IMR-90 (cell line): ENCODE measurements around the gene HECTD2. TPM values are rescaled to one million over a fixed set of nuclear protein-coding genes. Genes with fewer than 3 reads are reported as not detected.

Source experiments
- ATAC-seq: fragments of 200-7000 bp; cut with Tn5 transposase; 2 replicates; pipeline ENCODE4 v1.9.1; 2020; ENCODE audit warnings: low read depth, mild to moderate bottlenecking, moderate library complexity
- BruUV-seq: library from RNA; stranded (reverse); fragments of 400-500 nt; replicated peaks from 2 replicates; lab custom pipeline; 2021; lab: Mats Ljungman, UMichigan
- CTCF ChIA-PET: fragments of 300-600 bp; formaldehyde crosslinking; extraction: SDS; loops from one replicate; lab custom pipeline; 2021; ENCODE audit warnings: antibody characterized with exemption; lab: Yijun Ruan, JAX
- POLR2A ChIA-PET: fragments of 300-600 bp; sonication (Branson Sonifier 250); formaldehyde crosslinking; loops from one replicate; lab custom pipeline; 2022; ENCODE audit warnings: antibody characterized with exemption; ENCODE audit not compliant: unreplicated experiment; lab: Charles Lee
- DNase-seq: peaks from one replicate; pipeline ENCODE4 v3.0.0; 2013
- H2AFZ ChIP-seq: replicated peaks from 2 replicates; pipeline ENCODE3; 2013; ENCODE audit warnings: low read length, mild to moderate bottlenecking; ENCODE audit not compliant: poor library complexity
- H2AK5ac ChIP-seq: 2 replicates; pipeline ENCODE4 v1.6.1; 2013; ENCODE audit warnings: low read depth, low read length, inconsistent platforms
- H2AK9ac ChIP-seq: replicated peaks from 2 replicates; pipeline ENCODE3; 2013; ENCODE audit warnings: mild to moderate bottlenecking, low read depth, low read length, moderate library complexity; ENCODE audit not compliant: poor library complexity
- H2BK120ac ChIP-seq: 2 replicates; pipeline ENCODE4 v1.6.1; 2013; ENCODE audit warnings: low read depth, low read length, inconsistent platforms
- H2BK15ac ChIP-seq: 3 replicates; pipeline ENCODE4 v1.6.1; 2013; ENCODE audit warnings: low read depth, low read length, inconsistent platforms
- H2BK20ac ChIP-seq: 2 replicates; pipeline ENCODE4 v1.6.1; 2013; ENCODE audit warnings: low read depth, mild to moderate bottlenecking, inconsistent platforms, low read length, moderate library complexity
- H2BK5ac ChIP-seq: 2 replicates; pipeline ENCODE4 v1.6.1; 2013; ENCODE audit warnings: mild to moderate bottlenecking, low read depth, low read length, inconsistent platforms; ENCODE audit not compliant: poor library complexity, severe bottlenecking
- H3K14ac ChIP-seq: replicated peaks from 2 replicates; pipeline ENCODE4 v1.6.1; 2013; ENCODE audit warnings: low read depth, low read length, inconsistent platforms
- H3K18ac ChIP-seq: 2 replicates; pipeline ENCODE4 v1.6.1; 2013; ENCODE audit warnings: low read depth, low read length, control low read depth
- H3K23ac ChIP-seq: 2 replicates; pipeline ENCODE4 v1.6.1; 2013; ENCODE audit warnings: low read depth, low read length, inconsistent platforms
- H3K27ac ChIP-seq: 2 replicates; pipeline ENCODE4 v1.5.1; 2013; ENCODE audit warnings: mild to moderate bottlenecking, control low read depth, low read length; ENCODE audit not compliant: insufficient read depth
- H3K27me3 ChIP-seq: 2 replicates; pipeline ENCODE4 v1.6.1; 2013; ENCODE audit warnings: low read length; ENCODE audit not compliant: control insufficient read depth, insufficient read depth
- H3K36me3 ChIP-seq: 2 replicates; pipeline ENCODE4 v1.6.1; 2013; ENCODE audit warnings: low read length, mixed read lengths; ENCODE audit not compliant: control insufficient read depth, insufficient read depth
- H3K4ac ChIP-seq: 2 replicates; pipeline ENCODE4 v1.6.1; 2013; ENCODE audit warnings: low read depth, low read length, inconsistent platforms
- H3K4me1 ChIP-seq: 2 replicates; pipeline ENCODE4 v1.6.1; 2013; ENCODE audit warnings: low read length, mixed read lengths; ENCODE audit not compliant: control insufficient read depth, insufficient read depth
- H3K4me2 ChIP-seq: 2 replicates; pipeline ENCODE4 v1.6.1; 2013; ENCODE audit warnings: low read depth, mild to moderate bottlenecking, control low read depth, low read length, moderate library complexity
- H3K4me3 ChIP-seq: 2 replicates; pipeline ENCODE4 v1.5.1; 2013; ENCODE audit warnings: low read depth, mild to moderate bottlenecking, control low read depth, low read length, moderate library complexity; ENCODE audit not compliant: insufficient read depth
- H3K56ac ChIP-seq: 2 replicates; pipeline ENCODE4 v1.6.1; 2013; ENCODE audit warnings: low read length, inconsistent platforms; ENCODE audit not compliant: insufficient read depth; ENCODE audit errors: extremely low read depth
- H3K79me1 ChIP-seq, 2 experiments: 2 replicates each; pipeline ENCODE4 v1.6.1; 2013; ENCODE audit warnings: low read length in 2 of 2, inconsistent platforms in 1 of 2, low read depth in 1 of 2
- H3K9ac ChIP-seq: 2 replicates; pipeline ENCODE4 v1.6.1; 2013; ENCODE audit warnings: low read depth, low read length, control low read depth
- H3K9me1 ChIP-seq: 2 replicates; pipeline ENCODE4 v1.6.1; 2013; ENCODE audit warnings: low read length, inconsistent platforms; ENCODE audit not compliant: insufficient read depth
- H3K9me3 ChIP-seq: 2 replicates; pipeline ENCODE4 v1.6.1; 2013; ENCODE audit warnings: low read length; ENCODE audit not compliant: control insufficient read depth, insufficient read depth
- H4K20me1 ChIP-seq: 2 replicates; pipeline ENCODE4 v1.6.1; 2013; ENCODE audit warnings: low read length, inconsistent platforms; ENCODE audit not compliant: insufficient read depth
- H4K5ac ChIP-seq: 2 replicates; pipeline ENCODE4 v1.6.1; 2013; ENCODE audit warnings: mild to moderate bottlenecking, low read depth, low read length, control low read depth
- H4K8ac ChIP-seq, 2 experiments: 2 replicates each; pipeline ENCODE4 v1.6.1; 2013; ENCODE audit warnings: low read depth in 2 of 2, low read length in 2 of 2, control low read depth in 1 of 2, inconsistent platforms in 1 of 2
- H4K91ac ChIP-seq: 2 replicates; pipeline ENCODE4 v1.6.1; 2013; ENCODE audit warnings: low read depth, low read length, inconsistent platforms; ENCODE audit not compliant: insufficient read depth
- BHLHE40 ChIP-seq: fragments of 150-350 bp; IDR thresholded peaks from 2 replicates; pipeline ENCODE4 v1.6.1; 2016; ENCODE audit warnings: mild to moderate bottlenecking, low read depth, low read length
- CEBPB ChIP-seq: IDR thresholded peaks from 2 replicates; pipeline ENCODE4 v1.6.1; 2012; ENCODE audit warnings: low read depth, low read length, improper control_type of control experiment
- CHD1 ChIP-seq: IDR thresholded peaks from 2 replicates; pipeline ENCODE4 v1.6.1; 2012; ENCODE audit warnings: low read depth, low read length, improper control_type of control experiment
- FOS ChIP-seq: fragments of 150-350 bp; IDR thresholded peaks from 2 replicates; pipeline ENCODE4 v1.6.1; 2016; ENCODE audit warnings: low read depth, low read length
- MAFK ChIP-seq: IDR thresholded peaks from 2 replicates; pipeline ENCODE4 v1.6.1; 2012; ENCODE audit warnings: low read depth, low read length, improper control_type of control experiment
- MAZ ChIP-seq: IDR thresholded peaks from 2 replicates; pipeline ENCODE4 v1.6.1; 2012; ENCODE audit warnings: low read depth, mild to moderate bottlenecking, low read length, improper control_type of control experiment, moderate library complexity, borderline replicate concordance
- MXI1 ChIP-seq: IDR thresholded peaks from 2 replicates; pipeline ENCODE4 v1.6.1; 2012; ENCODE audit warnings: low read depth, mild to moderate bottlenecking, low read length, moderate library complexity, borderline replicate concordance
- NFE2L2 ChIP-seq: fragments of 150-350 bp; IDR thresholded peaks from 2 replicates; pipeline ENCODE4 v1.6.1; 2016; ENCODE audit warnings: low read depth, mild to moderate bottlenecking, low read length
- POLR2A ChIP-seq: IDR thresholded peaks from 2 replicates; pipeline ENCODE4 v1.6.1; 2012; ENCODE audit warnings: mild to moderate bottlenecking, low read depth, low read length
- RAD21 ChIP-seq: IDR thresholded peaks from 2 replicates; pipeline ENCODE4 v1.6.1; 2012; ENCODE audit warnings: low read length, improper control_type of control experiment
- RCOR1 ChIP-seq: IDR thresholded peaks from 2 replicates; pipeline ENCODE4 v1.6.1; 2012; ENCODE audit warnings: mild to moderate bottlenecking, low read length, improper control_type of control experiment; ENCODE audit not compliant: insufficient replicate concordance
- RFX5 ChIP-seq: IDR thresholded peaks from 2 replicates; pipeline ENCODE4 v1.8.0; 2012; ENCODE audit warnings: low read depth, mild to moderate bottlenecking, low read length, moderate library complexity
- SMC3 ChIP-seq: fragments of 150-350 bp; IDR thresholded peaks from 2 replicates; pipeline ENCODE4 v1.6.1; 2016; ENCODE audit warnings: low read depth, mild to moderate bottlenecking, antibody characterized with exemption, low read length, moderate library complexity
- WGBS, 2 experiments: methylation state at CpG; one replicate each; pipeline versions ENCODE4 v1.1.5 to v1.1.7; 2013; ENCODE audit warnings: missing lambda C conversion rate in 2 of 2; ENCODE audit not compliant: insufficient read length in 1 of 2; ENCODE audit errors: extremely low coverage in 2 of 2; 5-methylcytosine and 5-hydroxymethylcytosine counted together
- dilution Hi-C: fragments of 300-500 bp; cut with HindIII; formaldehyde crosslinking; loops from one replicate; pipeline ENCODE4 v1.14.3; 2018; ENCODE audit warnings: low sequenced_read_pairs; ENCODE audit not compliant: unreplicated experiment
- in situ Hi-C: fragments of 300-500 bp; cut with MboI; formaldehyde crosslinking; loops from 3 replicates; pipeline ENCODE4 v1.14.3; 2019; ENCODE audit warnings: low sequenced_read_pairs, inconsistent platforms, mixed read lengths
- intact Hi-C: fragments of 100-400 bp; cut with micrococcal nuclease; formaldehyde crosslinking; loops from 2 replicates; pipeline ENCODE4 v1.10.0; 2022
- polyA plus RNA-seq, 3 experiments: library from polyadenylated mRNA; depleted of rRNA; stranded (reverse); fragments of >200 nt; gene quantifications; 2 replicates each; pipeline ENCODE4 v1.2.3, GENCODE V29; 2012; ENCODE audit warnings: low replicate concordance in 1 of 3
- total RNA-seq: library from RNA; depleted of rRNA; stranded (reverse); fragments of >200 nt; gene quantifications from 2 replicates; pipeline ENCODE4 v1.2.3, GENCODE V29; 2012
- TF ChIP-seq, protein P1 (sequence below): conservative IDR thresholded peaks from 2 replicates; pipeline ENCODE4 v1.5.1; 2012; ENCODE audit warnings: mild to moderate bottlenecking, low read depth, low read length, improper control_type of control experiment
- TF ChIP-seq, protein P2 (sequence below): fragments of 150-350 bp; IDR thresholded peaks from 2 replicates; pipeline ENCODE4 v1.6.1; 2016; ENCODE audit warnings: low read depth, mild to moderate bottlenecking, low read length, moderate library complexity, borderline replicate concordance
- TF ChIP-seq, protein P3 (sequence below): fragments of 150-350 bp; IDR thresholded peaks from 2 replicates; pipeline ENCODE4 v1.6.1; 2017; ENCODE audit warnings: mild to moderate bottlenecking, antibody characterized with exemption, low read length, low read depth

HECTD2 gene
- total and polyA plus RNA-seq, 2 of the 4 experiments (the other 2 are of a cell fraction), result 5.2 to 5.9 TPM

DNA sequence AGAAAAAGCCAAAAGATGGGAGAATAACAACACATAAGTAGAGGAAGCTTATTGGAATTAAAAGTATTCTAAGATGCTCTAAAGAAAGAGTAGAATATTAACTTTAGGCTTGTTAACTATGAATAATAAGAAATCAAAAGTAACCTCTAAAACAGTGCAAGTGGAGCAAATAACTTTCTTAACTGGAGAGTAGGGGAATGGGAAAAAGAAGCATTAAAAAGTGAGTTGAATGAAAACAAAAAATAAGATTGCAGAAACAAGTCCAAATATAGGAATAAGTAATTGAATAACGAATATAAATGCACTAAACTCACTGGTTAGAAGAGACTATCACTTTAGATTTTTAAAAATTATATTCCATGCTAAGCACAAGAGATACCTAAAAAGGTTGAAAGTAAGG is 63.9 kb downstream of the HECTD2 start:
- Histone ChIP-seq H3K4ac (no peak overlapping the region), H4K20me1 (no peaks in the 10 kb centered on the region), H3K4me1 (peaks cover 2% of the 10 kb centered on the region), H4K91ac (no peak overlapping the region), H2AK9ac (no peak overlapping the region), H3K79me1 (no peaks in the 10 kb centered on the region), H3K27me3 (no peaks in the 10 kb centered on the region), H3K23ac (no peak overlapping the region), H3K18ac (no peak overlapping the region), H3K27ac (no peak overlapping the region), H3K4me3 (no peak overlapping the region), H3K36me3 (no peaks in the 10 kb centered on the region), H2AFZ (no peak overlapping the region), H3K9ac (no peak overlapping the region), H2BK20ac (no peak overlapping the region), H3K14ac (no peak overlapping the region), H2BK120ac (no peak overlapping the region), H4K5ac (no peak overlapping the region), H2BK5ac (no peak overlapping the region), H4K8ac (no peak overlapping the region), H3K4me2 (no peak overlapping the region), H2BK15ac (no peak overlapping the region), H3K9me3 (no peaks in the 10 kb centered on the region), H3K9me1 (peaks cover 2% of the 10 kb centered on the region; the same call in 1 of the 2 replicates), H2AK5ac (no peak overlapping the region), H3K56ac (no peak overlapping the region)
- no CpG with 5 or more reads among the region's 1 CpG for WGBS, 2 experiments
- ATAC-seq (no peak), DNase-seq (no peak)
- ChIA-PET CTCF (no interaction called here), POLR2A (no interaction called here)
- TF ChIP-seq RAD21 (no peak), RCOR1 (no peak), RFX5 (no peak), NFE2L2 (no peak), BHLHE40 (no peak), CEBPB (no peak), MAFK (no peak), MXI1 (no peak), CHD1 (no peak), SMC3 (no peak), POLR2A (no peak), MAZ (no peak), FOS (no peak)
- TF ChIP-seq, protein P1, sequence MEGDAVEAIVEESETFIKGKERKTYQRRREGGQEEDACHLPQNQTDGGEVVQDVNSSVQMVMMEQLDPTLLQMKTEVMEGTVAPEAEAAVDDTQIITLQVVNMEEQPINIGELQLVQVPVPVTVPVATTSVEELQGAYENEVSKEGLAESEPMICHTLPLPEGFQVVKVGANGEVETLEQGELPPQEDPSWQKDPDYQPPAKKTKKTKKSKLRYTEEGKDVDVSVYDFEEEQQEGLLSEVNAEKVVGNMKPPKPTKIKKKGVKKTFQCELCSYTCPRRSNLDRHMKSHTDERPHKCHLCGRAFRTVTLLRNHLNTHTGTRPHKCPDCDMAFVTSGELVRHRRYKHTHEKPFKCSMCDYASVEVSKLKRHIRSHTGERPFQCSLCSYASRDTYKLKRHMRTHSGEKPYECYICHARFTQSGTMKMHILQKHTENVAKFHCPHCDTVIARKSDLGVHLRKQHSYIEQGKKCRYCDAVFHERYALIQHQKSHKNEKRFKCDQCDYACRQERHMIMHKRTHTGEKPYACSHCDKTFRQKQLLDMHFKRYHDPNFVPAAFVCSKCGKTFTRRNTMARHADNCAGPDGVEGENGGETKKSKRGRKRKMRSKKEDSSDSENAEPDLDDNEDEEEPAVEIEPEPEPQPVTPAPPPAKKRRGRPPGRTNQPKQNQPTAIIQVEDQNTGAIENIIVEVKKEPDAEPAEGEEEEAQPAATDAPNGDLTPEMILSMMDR, result no peak
- TF ChIP-seq, protein P2, sequence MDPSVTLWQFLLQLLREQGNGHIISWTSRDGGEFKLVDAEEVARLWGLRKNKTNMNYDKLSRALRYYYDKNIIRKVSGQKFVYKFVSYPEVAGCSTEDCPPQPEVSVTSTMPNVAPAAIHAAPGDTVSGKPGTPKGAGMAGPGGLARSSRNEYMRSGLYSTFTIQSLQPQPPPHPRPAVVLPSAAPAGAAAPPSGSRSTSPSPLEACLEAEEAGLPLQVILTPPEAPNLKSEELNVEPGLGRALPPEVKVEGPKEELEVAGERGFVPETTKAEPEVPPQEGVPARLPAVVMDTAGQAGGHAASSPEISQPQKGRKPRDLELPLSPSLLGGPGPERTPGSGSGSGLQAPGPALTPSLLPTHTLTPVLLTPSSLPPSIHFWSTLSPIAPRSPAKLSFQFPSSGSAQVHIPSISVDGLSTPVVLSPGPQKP, result no peak
- TF ChIP-seq, protein P3, sequence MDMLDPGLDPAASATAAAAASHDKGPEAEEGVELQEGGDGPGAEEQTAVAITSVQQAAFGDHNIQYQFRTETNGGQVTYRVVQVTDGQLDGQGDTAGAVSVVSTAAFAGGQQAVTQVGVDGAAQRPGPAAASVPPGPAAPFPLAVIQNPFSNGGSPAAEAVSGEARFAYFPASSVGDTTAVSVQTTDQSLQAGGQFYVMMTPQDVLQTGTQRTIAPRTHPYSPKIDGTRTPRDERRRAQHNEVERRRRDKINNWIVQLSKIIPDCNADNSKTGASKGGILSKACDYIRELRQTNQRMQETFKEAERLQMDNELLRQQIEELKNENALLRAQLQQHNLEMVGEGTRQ, result no peak
- in situ Hi-C loops, result no loop called here
- BruUV-seq, result no TSS peak
- intact Hi-C loops, result no loop called here
- dilution Hi-C loops, result no loop called here
